ENCODE data around the gene MRPS25.

The MRPS25 gene

DNA sequence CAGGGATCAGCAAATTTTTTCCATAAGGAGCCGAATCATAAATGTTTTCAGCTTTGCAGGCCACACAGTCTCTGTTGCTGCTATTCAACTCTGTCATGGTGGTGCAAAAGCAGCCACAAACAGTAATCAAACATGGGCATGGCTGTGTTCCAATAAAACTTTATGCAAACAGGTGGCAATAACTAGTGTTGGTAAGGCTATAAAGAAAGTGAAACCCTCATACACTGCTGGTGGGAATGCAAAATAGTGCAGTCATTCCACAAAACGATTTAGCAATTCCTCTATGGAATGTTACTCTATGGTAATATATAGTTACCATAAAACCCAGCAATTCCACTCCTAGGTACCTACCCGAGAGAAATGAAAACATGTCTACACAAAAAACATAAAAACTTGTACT is 14.0 kb upstream of the MRPS25 start:
- Histone ChIP-seq H3K36me3 (ENCODE audit: control insufficient read depth in 2 of 2, insufficient read depth in 1 of 2, low read length in 2 of 2) (peaks cover 42 to 97% of the 10 kb centered on the region in 2 experiments), H3K4me1 (ENCODE audit: control insufficient read depth, insufficient read depth, low read length) (no peaks in the 10 kb centered on the region), H3K4me3 (ENCODE audit: low read depth, low read length) (no peak overlapping the region), H3K27ac (ENCODE audit: extremely low read depth, low read depth, low read length) (no peak overlapping the region), H3K9me3 (ENCODE audit: control insufficient read depth, insufficient read depth, low read depth, low read length) (no peaks in the 10 kb centered on the region)
- ChIA-PET POLR2A (no interaction called here), CTCF (no interaction called here)
- TF ChIP-seq, protein P1, sequence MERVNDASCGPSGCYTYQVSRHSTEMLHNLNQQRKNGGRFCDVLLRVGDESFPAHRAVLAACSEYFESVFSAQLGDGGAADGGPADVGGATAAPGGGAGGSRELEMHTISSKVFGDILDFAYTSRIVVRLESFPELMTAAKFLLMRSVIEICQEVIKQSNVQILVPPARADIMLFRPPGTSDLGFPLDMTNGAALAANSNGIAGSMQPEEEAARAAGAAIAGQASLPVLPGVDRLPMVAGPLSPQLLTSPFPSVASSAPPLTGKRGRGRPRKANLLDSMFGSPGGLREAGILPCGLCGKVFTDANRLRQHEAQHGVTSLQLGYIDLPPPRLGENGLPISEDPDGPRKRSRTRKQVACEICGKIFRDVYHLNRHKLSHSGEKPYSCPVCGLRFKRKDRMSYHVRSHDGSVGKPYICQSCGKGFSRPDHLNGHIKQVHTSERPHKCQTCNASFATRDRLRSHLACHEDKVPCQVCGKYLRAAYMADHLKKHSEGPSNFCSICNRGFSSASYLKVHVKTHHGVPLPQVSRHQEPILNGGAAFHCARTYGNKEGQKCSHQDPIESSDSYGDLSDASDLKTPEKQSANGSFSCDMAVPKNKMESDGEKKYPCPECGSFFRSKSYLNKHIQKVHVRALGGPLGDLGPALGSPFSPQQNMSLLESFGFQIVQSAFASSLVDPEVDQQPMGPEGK (tag by site-specific recombination; IDR thresholded peaks at IDR 0.05), result no peak
- TF ChIP-seq GFI1B (tag by site-specific recombination; IDR thresholded peaks at IDR 0.05) (no peak), ZNF600 (tag by site-specific recombination; IDR thresholded peaks at IDR 0.05) (no peak), IKZF3 (tag by site-specific recombination; IDR thresholded peaks at IDR 0.05) (no peak), REST (tag by site-specific recombination; IDR thresholded peaks at IDR 0.05) (no peak), ZNF621 (tag by site-specific recombination; IDR thresholded peaks at IDR 0.05) (no peak), PRDM10 (tag by site-specific recombination; IDR thresholded peaks at IDR 0.05) (no peak), ZNF311 (tag by site-specific recombination; IDR thresholded peaks at IDR 0.05; ENCODE audit: borderline replicate concordance) (no peak), KLF10 (tag by site-specific recombination; IDR thresholded peaks at IDR 0.05) (no peak), EGR2 (tag by site-specific recombination; IDR thresholded peaks at IDR 0.05; ENCODE audit: low read depth) (no peak), HIC1 (tag by site-specific recombination; IDR thresholded peaks at IDR 0.05) (no peak), ZNF350 (tag by site-specific recombination; IDR thresholded peaks at IDR 0.05) (no peak), ZNF184 (tag by site-specific recombination; IDR thresholded peaks at IDR 0.05) (no peak), ZNF514 (tag by site-specific recombination; IDR thresholded peaks at IDR 0.05) (no peak), KLF16 (tag by site-specific recombination; IDR thresholded peaks at IDR 0.05) (no peak)
- TF ChIP-seq, protein P2, sequence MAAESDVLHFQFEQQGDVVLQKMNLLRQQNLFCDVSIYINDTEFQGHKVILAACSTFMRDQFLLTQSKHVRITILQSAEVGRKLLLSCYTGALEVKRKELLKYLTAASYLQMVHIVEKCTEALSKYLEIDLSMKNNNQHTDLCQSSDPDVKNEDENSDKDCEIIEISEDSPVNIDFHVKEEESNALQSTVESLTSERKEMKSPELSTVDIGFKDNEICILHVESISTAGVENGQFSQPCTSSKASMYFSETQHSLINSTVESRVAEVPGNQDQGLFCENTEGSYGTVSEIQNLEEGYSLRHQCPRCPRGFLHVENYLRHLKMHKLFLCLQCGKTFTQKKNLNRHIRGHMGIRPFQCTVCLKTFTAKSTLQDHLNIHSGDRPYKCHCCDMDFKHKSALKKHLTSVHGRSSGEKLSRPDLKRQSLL (tag by site-specific recombination; IDR thresholded peaks at IDR 0.05), result no peak
- TF ChIP-seq, protein P3, sequence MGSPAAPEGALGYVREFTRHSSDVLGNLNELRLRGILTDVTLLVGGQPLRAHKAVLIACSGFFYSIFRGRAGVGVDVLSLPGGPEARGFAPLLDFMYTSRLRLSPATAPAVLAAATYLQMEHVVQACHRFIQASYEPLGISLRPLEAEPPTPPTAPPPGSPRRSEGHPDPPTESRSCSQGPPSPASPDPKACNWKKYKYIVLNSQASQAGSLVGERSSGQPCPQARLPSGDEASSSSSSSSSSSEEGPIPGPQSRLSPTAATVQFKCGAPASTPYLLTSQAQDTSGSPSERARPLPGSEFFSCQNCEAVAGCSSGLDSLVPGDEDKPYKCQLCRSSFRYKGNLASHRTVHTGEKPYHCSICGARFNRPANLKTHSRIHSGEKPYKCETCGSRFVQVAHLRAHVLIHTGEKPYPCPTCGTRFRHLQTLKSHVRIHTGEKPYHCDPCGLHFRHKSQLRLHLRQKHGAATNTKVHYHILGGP (tag by site-specific recombination; IDR thresholded peaks at IDR 0.05), result no peak

Data from HEK293 (cell line).